ENCODE data around the gene VWA3B. TPM values are rescaled to one million over a fixed set of nuclear protein-coding genes. Genes with fewer than 3 reads are reported as not detected.

VWA3B gene
- total and polyA plus RNA-seq, 2 of the 4 experiments (the other 2 are of a cell fraction), result not detected

DNA sequence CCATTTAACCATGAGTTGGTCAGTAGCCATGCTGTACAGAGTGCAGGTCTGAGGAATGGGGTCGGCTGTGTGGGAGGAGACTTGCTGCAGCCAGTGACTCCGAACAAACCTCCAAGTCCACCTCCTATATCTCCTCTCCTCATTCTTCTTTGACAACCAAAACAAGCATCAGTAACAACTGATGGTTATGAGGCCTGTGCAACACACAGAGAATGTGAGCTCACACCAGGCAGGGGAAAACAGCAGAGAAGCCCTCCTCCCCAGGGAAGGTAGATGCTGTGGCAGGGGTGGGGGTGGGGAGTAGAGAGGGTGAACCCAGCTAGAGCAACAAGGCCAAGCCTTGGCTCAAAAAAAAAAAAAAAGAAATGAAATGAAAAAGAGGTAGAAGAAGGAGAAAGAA lies 247.0 kb downstream of the VWA3B start:
- POLR2A ChIA-PET (ENCODE audit: unreplicated experiment), result no interaction called here
- DNase-seq, result peak; percentile 3
- BruUV-seq (replicated peaks), result no TSS peak

More for the DNA sequence above, 247.0 kb downstream of the VWA3B start:
- peaks cover 11% of the 10 kb centered on the region for H3K9me1 ChIP-seq (ENCODE audit: insufficient read depth, low read length)
- CTCF ChIA-PET, result no interaction called here
- H2AFZ ChIP-seq (replicated peaks; ENCODE audit: low read length, poor library complexity), result peak overlapping the region; percentile 81
- dilution Hi-C loops (cut with HindIII; ENCODE audit: low sequenced_read_pairs, unreplicated experiment) (no loop called here), intact Hi-C loops (cut with micrococcal nuclease) (no loop called here), in situ Hi-C loops (cut with MboI; ENCODE audit: low sequenced_read_pairs) (no loop called here)
- peak overlapping the region in 1 of 2 experiments; percentile 60; a peak in 2 of 4 replicates for H4K8ac ChIP-seq (ENCODE audit: low read depth in 2 of 2, low read length in 2 of 2)
- peak overlapping the region; percentile 81 for H4K91ac ChIP-seq (ENCODE audit: insufficient read depth, low read depth, low read length)
- no peak overlapping the region for H4K5ac ChIP-seq (ENCODE audit: low read depth, low read length)
- no CpG with 5 or more reads among the region's 2 CpGs for whole genome bisulfite sequencing, 2 experiments (ENCODE audit: extremely low coverage in 2 of 2, insufficient read length in 1 of 2)
- H3K4me1 ChIP-seq (ENCODE audit: control insufficient read depth, insufficient read depth, low read length), result peaks cover 6% of the 10 kb centered on the region
- no peaks in the 10 kb centered on the region for H3K9me3 ChIP-seq (ENCODE audit: control insufficient read depth, insufficient read depth, low read length)
- no peak overlapping the region; the same call in 1 of the 2 replicates for H3K27ac ChIP-seq (ENCODE audit: insufficient read depth, low read length)
- peak overlapping the region; percentile 33; the same call in 1 of the 3 replicates for H2BK15ac ChIP-seq (ENCODE audit: low read depth, low read length)
- H3K79me1 ChIP-seq (ENCODE audit: low read depth in 1 of 2, low read length in 2 of 2), result no peaks in the 10 kb centered on the region
- H3K23ac ChIP-seq (ENCODE audit: low read depth, low read length), result peak overlapping the region; percentile 55
- H3K56ac ChIP-seq (ENCODE audit: extremely low read depth, insufficient read depth, low read length), result no peak overlapping the region
- H4K20me1 ChIP-seq (ENCODE audit: insufficient read depth, low read length), result no peaks in the 10 kb centered on the region
- H3K27me3 ChIP-seq (ENCODE audit: control insufficient read depth, insufficient read depth, low read length), result no peaks in the 10 kb centered on the region; the same call in 1 of the 2 replicates
- peak overlapping the region; percentile 16 for H3K14ac ChIP-seq (replicated peaks; ENCODE audit: low read depth, low read length)
- TF ChIP-seq CEBPB (IDR thresholded peaks at IDR 0.05; ENCODE audit: low read depth, low read length) (no peak), RAD21 (IDR thresholded peaks at IDR 0.05; ENCODE audit: low read length) (no peak), SMC3 (IDR thresholded peaks at IDR 0.05; ENCODE audit: low read depth, low read length) (no peak), MAFK (IDR thresholded peaks at IDR 0.05; ENCODE audit: low read depth, low read length) (no peak), ELK1 (IDR thresholded peaks at IDR 0.05; ENCODE audit: borderline replicate concordance, low read depth, low read length) (no peak), BHLHE40 (IDR thresholded peaks at IDR 0.05; ENCODE audit: low read depth, low read length) (no peak), POLR2A (IDR thresholded peaks at IDR 0.05; ENCODE audit: low read depth, low read length) (no peak; the same call in 1 of the 2 replicates), MXI1 (IDR thresholded peaks at IDR 0.05; ENCODE audit: borderline replicate concordance, low read depth, low read length) (no peak), MAZ (IDR thresholded peaks at IDR 0.05; ENCODE audit: borderline replicate concordance, low read depth, low read length) (no peak), FOS (IDR thresholded peaks at IDR 0.05; ENCODE audit: low read depth, low read length) (no peak), CHD1 (IDR thresholded peaks at IDR 0.05; ENCODE audit: low read depth, low read length) (no peak), NFE2L2 (IDR thresholded peaks at IDR 0.05; ENCODE audit: low read depth, low read length) (no peak), RFX5 (IDR thresholded peaks at IDR 0.05; ENCODE audit: low read depth, low read length) (no peak), RCOR1 (IDR thresholded peaks at IDR 0.05; ENCODE audit: insufficient replicate concordance, low read length) (no peak)
- TF ChIP-seq, protein P1, sequence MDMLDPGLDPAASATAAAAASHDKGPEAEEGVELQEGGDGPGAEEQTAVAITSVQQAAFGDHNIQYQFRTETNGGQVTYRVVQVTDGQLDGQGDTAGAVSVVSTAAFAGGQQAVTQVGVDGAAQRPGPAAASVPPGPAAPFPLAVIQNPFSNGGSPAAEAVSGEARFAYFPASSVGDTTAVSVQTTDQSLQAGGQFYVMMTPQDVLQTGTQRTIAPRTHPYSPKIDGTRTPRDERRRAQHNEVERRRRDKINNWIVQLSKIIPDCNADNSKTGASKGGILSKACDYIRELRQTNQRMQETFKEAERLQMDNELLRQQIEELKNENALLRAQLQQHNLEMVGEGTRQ (IDR thresholded peaks at IDR 0.05; ENCODE audit: low read depth, low read length), result no peak
- TF ChIP-seq, protein P2, sequence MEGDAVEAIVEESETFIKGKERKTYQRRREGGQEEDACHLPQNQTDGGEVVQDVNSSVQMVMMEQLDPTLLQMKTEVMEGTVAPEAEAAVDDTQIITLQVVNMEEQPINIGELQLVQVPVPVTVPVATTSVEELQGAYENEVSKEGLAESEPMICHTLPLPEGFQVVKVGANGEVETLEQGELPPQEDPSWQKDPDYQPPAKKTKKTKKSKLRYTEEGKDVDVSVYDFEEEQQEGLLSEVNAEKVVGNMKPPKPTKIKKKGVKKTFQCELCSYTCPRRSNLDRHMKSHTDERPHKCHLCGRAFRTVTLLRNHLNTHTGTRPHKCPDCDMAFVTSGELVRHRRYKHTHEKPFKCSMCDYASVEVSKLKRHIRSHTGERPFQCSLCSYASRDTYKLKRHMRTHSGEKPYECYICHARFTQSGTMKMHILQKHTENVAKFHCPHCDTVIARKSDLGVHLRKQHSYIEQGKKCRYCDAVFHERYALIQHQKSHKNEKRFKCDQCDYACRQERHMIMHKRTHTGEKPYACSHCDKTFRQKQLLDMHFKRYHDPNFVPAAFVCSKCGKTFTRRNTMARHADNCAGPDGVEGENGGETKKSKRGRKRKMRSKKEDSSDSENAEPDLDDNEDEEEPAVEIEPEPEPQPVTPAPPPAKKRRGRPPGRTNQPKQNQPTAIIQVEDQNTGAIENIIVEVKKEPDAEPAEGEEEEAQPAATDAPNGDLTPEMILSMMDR (conservative IDR thresholded peaks at IDR 0.05; ENCODE audit: low read depth, low read length), result no peak
- peak overlapping the region; percentile 23; the same call in 1 of the 2 replicates for H3K18ac ChIP-seq (ENCODE audit: low read depth, low read length)
- H3K4ac ChIP-seq (ENCODE audit: low read depth, low read length), result peak overlapping the region; percentile 85
- peak overlapping the region; percentile 3 for H2BK5ac ChIP-seq (ENCODE audit: low read depth, low read length, poor library complexity, severe bottlenecking)
- peak overlapping the region; percentile 47 for H3K4me2 ChIP-seq (ENCODE audit: low read depth, low read length)
- peak; percentile 24 for ATAC-seq (ENCODE audit: low read depth)
- peak overlapping the region; percentile 89 for H2AK9ac ChIP-seq (replicated peaks; ENCODE audit: low read depth, low read length, poor library complexity)
- H2BK20ac ChIP-seq (ENCODE audit: low read depth, low read length), result peak overlapping the region; percentile 83
- no peak overlapping the region for H3K4me3 ChIP-seq (ENCODE audit: insufficient read depth, low read depth, low read length)
- no peak overlapping the region for H3K9ac ChIP-seq (ENCODE audit: low read depth, low read length)
- no peaks in the 10 kb centered on the region for H3K36me3 ChIP-seq (ENCODE audit: control insufficient read depth, insufficient read depth, low read length)
- H2BK120ac ChIP-seq (ENCODE audit: low read depth, low read length), result peak overlapping the region; percentile 87
- H2AK5ac ChIP-seq (ENCODE audit: low read depth, low read length), result peak overlapping the region; percentile 68; the same call in 1 of the 2 replicates

Measured in IMR-90 (cell line).